GM12878 (cell line): Measurements from ENCODE around the gene NCOA6. TPM values are rescaled to one million over a fixed set of nuclear protein-coding genes. Genes with fewer than 3 reads are reported as not detected.

Experiments used
- ATAC-seq: fragments of 200-7000 bp; cut with Tn5 transposase; 3 replicates; pipeline ENCODE4 v1.9.1; 2020; ENCODE audit warnings: mild to moderate bottlenecking, moderate library complexity
- BruUV-seq: library from RNA; stranded (reverse); fragments of 400-500 nt; replicated peaks from 2 replicates; lab custom pipeline; 2021; lab: Mats Ljungman, UMichigan
- CTCF ChIA-PET: fragments of 300-600 bp; sonication (Branson Sonifier 250); formaldehyde crosslinking; extraction: SDS; loops from one replicate; lab custom pipeline; 2021; ENCODE audit warnings: inconsistent platforms; lab: Yijun Ruan, JAX
- POLR2A ChIA-PET: fragments of 350-600 bp; formaldehyde crosslinking; extraction: SDS; loops from one replicate; lab custom pipeline; 2021; ENCODE audit warnings: inconsistent platforms; lab: Charles Lee
- RAD21 ChIA-PET: fragments of 300-600 bp; sonication (Branson Sonifier 250); formaldehyde crosslinking; loops from one replicate; lab custom pipeline; 2023; ENCODE audit warnings: antibody characterized with exemption; ENCODE audit not compliant: unreplicated experiment; lab: Charles Lee
- SMC1A ChIA-PET: fragments of 300-600 bp; sonication (Branson Sonifier 250); formaldehyde crosslinking; loops from one replicate; lab custom pipeline; 2023; ENCODE audit not compliant: unreplicated experiment, uncharacterized antibody; lab: Charles Lee
- DNase-seq: peaks from one replicate; pipeline ENCODE4 v3.0.0-alpha.2; 2011; ENCODE audit warnings: low read depth, low spot score
- FAIRE-seq: peaks from 3 replicates; lab custom pipeline; 2011; peaks lifted over from hg19 to GRCh38; lab: Jason Lieb, UNC
- H2AFZ ChIP-seq: 2 replicates; pipeline ENCODE4 v1.6.0; 2011; ENCODE audit warnings: low read depth, low read length, control low read depth; ENCODE audit not compliant: control insufficient read depth
- H3K27ac ChIP-seq: 2 replicates; pipeline ENCODE4 v1.5.1; 2011; ENCODE audit warnings: control low read depth; ENCODE audit not compliant: control insufficient read depth, insufficient read depth
- H3K27me3 ChIP-seq, 2 experiments: replicated peaks in 1 of 2; 2 replicates each; pipeline versions ENCODE4 v1.6.0 to v1.6.1; 2011; ENCODE audit warnings: low read length in 1 of 2; ENCODE audit not compliant: control insufficient read depth in 2 of 2, insufficient read depth in 2 of 2
- H3K36me3 ChIP-seq, 2 experiments: 2 replicates each; pipeline ENCODE4 v1.5.1; 2011; ENCODE audit warnings: low read length in 1 of 2; ENCODE audit not compliant: control insufficient read depth in 2 of 2, insufficient read depth in 2 of 2
- H3K4me1 ChIP-seq: 2 replicates; pipeline ENCODE4 v1.6.1; 2011; ENCODE audit warnings: mild to moderate bottlenecking, low read length, moderate library complexity, mixed read lengths; ENCODE audit not compliant: control insufficient read depth, insufficient read depth
- H3K4me2 ChIP-seq: 2 replicates; pipeline ENCODE4 v1.6.0; 2011; ENCODE audit warnings: control low read depth; ENCODE audit not compliant: control insufficient read depth, insufficient read depth
- H3K4me3 ChIP-seq: fragments of 200-600 bp; sonication (generic); 2 replicates; pipeline ENCODE4 v1.5.1; 2016
- H3K79me2 ChIP-seq: 2 replicates; pipeline ENCODE4 v1.6.0; 2011; ENCODE audit warnings: low read length; ENCODE audit not compliant: control insufficient read depth, insufficient read depth
- H3K9ac ChIP-seq: 2 replicates; pipeline ENCODE4 v1.8.0; 2011; ENCODE audit warnings: low read length, control low read depth, mixed read lengths; ENCODE audit not compliant: control insufficient read depth, insufficient read depth
- H3K9me3 ChIP-seq: replicated peaks from 3 replicates; pipeline ENCODE4 v1.5.1; 2011; ENCODE audit warnings: mild to moderate bottlenecking, low read length; ENCODE audit not compliant: control insufficient read depth, insufficient read depth
- H4K20me1 ChIP-seq: 2 replicates; pipeline ENCODE4 v1.6.0; 2011; ENCODE audit not compliant: control insufficient read depth, insufficient read depth
- ATF7 ChIP-seq: fragments of 450-650 bp; IDR thresholded peaks from 2 replicates; pipeline ENCODE4 v1.6.1; 2016; ENCODE audit warnings: low read depth, mild to moderate bottlenecking
- CEBPB ChIP-seq, 2 experiments: fragments of 150-350 bp in 1 of 2; IDR thresholded peaks; 2 replicates each; pipeline ENCODE4 v1.6.1; 2012 to 2014; ENCODE audit warnings: low read depth in 2 of 2, low read length in 2 of 2, borderline replicate concordance in 1 of 2, inconsistent platforms in 1 of 2
- CHD2 ChIP-seq: IDR thresholded peaks from 2 replicates; pipeline ENCODE4 v1.6.1; 2011; ENCODE audit warnings: low read depth, low read length, improper control_type of control experiment, borderline replicate concordance
- CTCF ChIP-seq, 3 experiments: IDR thresholded peaks in 2 of 3; conservative IDR thresholded peaks in 1 of 3; 2 replicates each; pipeline ENCODE4 v1.5.1; 2011; ENCODE audit warnings: low read depth in 3 of 3, low read length in 3 of 3, mild to moderate bottlenecking in 3 of 3, control low read depth in 2 of 3, moderate library complexity in 2 of 3, inconsistent platforms in 1 of 3, mixed read lengths in 1 of 3; ENCODE audit not compliant: control insufficient read depth in 2 of 3, insufficient read depth in 1 of 3; ENCODE audit errors: extremely low read depth in 1 of 3
- EP300 ChIP-seq, 2 experiments: fragments of 150-350 bp in 1 of 2; IDR thresholded peaks; 2 replicates each; pipeline ENCODE4 v1.6.1; 2011 to 2012; ENCODE audit warnings: low read depth in 2 of 2, low read length in 2 of 2, borderline replicate concordance in 1 of 2, improper control_type of control experiment in 1 of 2, inconsistent platforms in 1 of 2; ENCODE audit not compliant: control insufficient read depth in 1 of 2
- FOS ChIP-seq: IDR thresholded peaks from 3 replicates; pipeline ENCODE4 v1.6.1; 2011; ENCODE audit warnings: borderline replicate concordance; ENCODE audit not compliant: insufficient read length; ENCODE audit errors: extremely low read depth
- HCFC1 ChIP-seq: fragments of 150-350 bp; IDR thresholded peaks from 2 replicates; pipeline ENCODE4 v1.6.1; 2014; ENCODE audit warnings: low read length
- IKZF1 ChIP-seq: fragments of 450-650 bp; conservative IDR thresholded peaks from 2 replicates; pipeline ENCODE4 v1.6.1; 2017; ENCODE audit warnings: antibody characterized with exemption, mild to moderate bottlenecking
- RBBP5 ChIP-seq: fragments of 200-600 bp; sonication (generic); conservative IDR thresholded peaks from 2 replicates; pipeline ENCODE4 v1.6.1; 2016
- SKIL ChIP-seq: fragments of 450-650 bp; IDR thresholded peaks from 2 replicates; pipeline ENCODE4 v1.6.1; 2017; ENCODE audit warnings: mild to moderate bottlenecking, low read depth, inconsistent platforms; ENCODE audit not compliant: poor library complexity, severe bottlenecking
- ZBTB11 ChIP-seq: fragments of 450-650 bp; formaldehyde crosslinking; IDR thresholded peaks from 2 replicates; pipeline ENCODE4 v1.5.0; 2022; ENCODE audit warnings: mild to moderate bottlenecking, missing genetic modification characterization
- in situ Hi-C: fragments of 300-500 bp; cut with MboI; formaldehyde crosslinking; loops from 9 replicates; pipeline ENCODE4 v1.14.3; 2018; ENCODE audit warnings: mixed read lengths
- intact Hi-C: fragments of 100-400 bp; cut with micrococcal nuclease; formaldehyde crosslinking; loops from one replicate; pipeline ENCODE4 v1.14.2; 2022; ENCODE audit not compliant: unreplicated experiment
- polyA plus RNA-seq, 11 experiments: library from polyadenylated mRNA; depleted of rRNA in 4 of 11; unstranded in 6 of 11; stranded (reverse) in 5 of 11; fragments of >200 nt; fragmentation: Nextera tagmentation in 4 of 11; fragmentation: Illumina TruSeq in 1 of 11; extraction: Ambion mirVana in 4 of 11; extraction: Trizol in 1 of 11; gene quantifications; 1 replicate in 1 of 11; 2 replicates in 10 of 11; pipeline versions ENCODE4 v1.2.1 to v1.2.3, GENCODE V29; 2011 to 2016; ENCODE audit warnings: inconsistent platforms in 2 of 11, missing spikeins in 2 of 11, low read depth in 1 of 11
- total RNA-seq, 4 experiments: library from RNA; depleted of rRNA in 3 of 4; stranded (reverse); fragments of >200 nt in 3 of 4; fragmentation: Illumina TruSeq in 1 of 4; extraction: Trizol in 1 of 4; gene quantifications; 2 replicates each; pipeline versions ENCODE4 v1.2.1 to v1.2.3, GENCODE V29; 2013 to 2021
- TF ChIP-seq, protein P1 (sequence below): IDR thresholded peaks from 2 replicates; pipeline ENCODE4 v1.6.1; 2012; ENCODE audit warnings: low read length, inconsistent platforms
- TF ChIP-seq, protein P2 (sequence below): fragments of 450-650 bp; IDR thresholded peaks from 2 replicates; pipeline ENCODE4 v1.6.1; 2017; ENCODE audit warnings: low read depth, mild to moderate bottlenecking, moderate library complexity

Gene NCOA6
- total and polyA plus RNA-seq, 10 of the 15 experiments (the other 5 are each of a cell fraction or from before 2014, with no cell fraction given), result 6.1 to 20.6 (median 12.6) TPM

DNA sequence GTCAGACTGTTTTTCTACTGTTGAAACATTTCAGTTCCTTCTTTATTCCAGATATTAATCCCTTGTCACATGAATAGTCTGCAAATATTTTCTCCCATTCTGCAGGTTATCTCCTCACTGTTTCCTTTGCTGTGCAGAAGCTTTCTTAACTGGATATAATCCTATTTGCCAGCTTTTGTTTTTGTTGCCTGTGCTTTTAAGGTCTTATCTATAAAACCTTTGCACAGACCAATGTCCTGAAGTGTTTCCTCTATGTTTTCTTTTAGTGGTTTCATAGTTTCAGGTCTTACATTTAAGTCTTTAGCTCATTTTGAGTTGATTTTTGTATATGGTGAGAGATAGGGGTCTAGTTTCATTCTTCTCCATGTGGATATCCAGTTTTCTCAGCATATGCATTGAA is 19.2 kb downstream of the NCOA6 start:
- FAIRE-seq (no peak), ATAC-seq (no peak), DNase-seq (no peak)
- Histone ChIP-seq H3K4me2 (no peak overlapping the region), H4K20me1 (no peaks in the 10 kb centered on the region; the same call in 1 of the 2 replicates), H3K9me3 (no peaks in the 10 kb centered on the region), H3K27me3 (no peaks in the 10 kb centered on the region), H3K4me1 (peaks cover 4% of the 10 kb centered on the region; the same call in 1 of the 2 replicates), H3K79me2 (peaks cover 5% of the 10 kb centered on the region), H3K9ac (no peak overlapping the region), H2AFZ (no peak overlapping the region), H3K4me3 (no peak overlapping the region), H3K27ac (no peak overlapping the region), H3K36me3 (no peaks in the 10 kb centered on the region)
- intact Hi-C loops (no loop called here), in situ Hi-C loops (no loop called here)
- BruUV-seq, result TSS peak; percentile 54
- ChIA-PET RAD21 (no interaction called here), POLR2A (no interaction called here), CTCF (interaction anchor here (0.7 kb wide), 1 partner anchor 866 kb away, joined by 3 read pairs; no protein-coding TSS in a partner anchor), SMC1A (interaction anchor here (1.3 kb wide), 1 partner anchor 19 kb away, joined by 3 read pairs; no protein-coding TSS in a partner anchor)
- TF ChIP-seq IKZF1 (no peak), RBBP5 (no peak), FOS (no peak), CEBPB (IDR thresholded peaks at IDR 0.05; ENCODE audit: borderline replicate concordance in 1 of 2, low read depth in 2 of 2, low read length in 2 of 2) (no peak), EP300 (IDR thresholded peaks at IDR 0.05; ENCODE audit: borderline replicate concordance in 1 of 2, control insufficient read depth in 1 of 2, low read depth in 2 of 2, low read length in 2 of 2) (no peak), ATF7 (no peak), CTCF (IDR thresholded peaks at IDR 0.05 in 2 of 3, conservative IDR thresholded peaks at IDR 0.05 in 1 of 3; ENCODE audit: control insufficient read depth in 2 of 3, extremely low read depth in 1 of 3, insufficient read depth in 1 of 3, low read depth in 3 of 3, low read length in 3 of 3) (no peak), HCFC1 (no peak), ZBTB11 (no peak), SKIL (no peak), CHD2 (no peak)
- TF ChIP-seq, protein P1, sequence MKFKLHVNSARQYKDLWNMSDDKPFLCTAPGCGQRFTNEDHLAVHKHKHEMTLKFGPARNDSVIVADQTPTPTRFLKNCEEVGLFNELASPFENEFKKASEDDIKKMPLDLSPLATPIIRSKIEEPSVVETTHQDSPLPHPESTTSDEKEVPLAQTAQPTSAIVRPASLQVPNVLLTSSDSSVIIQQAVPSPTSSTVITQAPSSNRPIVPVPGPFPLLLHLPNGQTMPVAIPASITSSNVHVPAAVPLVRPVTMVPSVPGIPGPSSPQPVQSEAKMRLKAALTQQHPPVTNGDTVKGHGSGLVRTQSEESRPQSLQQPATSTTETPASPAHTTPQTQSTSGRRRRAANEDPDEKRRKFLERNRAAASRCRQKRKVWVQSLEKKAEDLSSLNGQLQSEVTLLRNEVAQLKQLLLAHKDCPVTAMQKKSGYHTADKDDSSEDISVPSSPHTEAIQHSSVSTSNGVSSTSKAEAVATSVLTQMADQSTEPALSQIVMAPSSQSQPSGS, result no peak
- TF ChIP-seq, protein P2, sequence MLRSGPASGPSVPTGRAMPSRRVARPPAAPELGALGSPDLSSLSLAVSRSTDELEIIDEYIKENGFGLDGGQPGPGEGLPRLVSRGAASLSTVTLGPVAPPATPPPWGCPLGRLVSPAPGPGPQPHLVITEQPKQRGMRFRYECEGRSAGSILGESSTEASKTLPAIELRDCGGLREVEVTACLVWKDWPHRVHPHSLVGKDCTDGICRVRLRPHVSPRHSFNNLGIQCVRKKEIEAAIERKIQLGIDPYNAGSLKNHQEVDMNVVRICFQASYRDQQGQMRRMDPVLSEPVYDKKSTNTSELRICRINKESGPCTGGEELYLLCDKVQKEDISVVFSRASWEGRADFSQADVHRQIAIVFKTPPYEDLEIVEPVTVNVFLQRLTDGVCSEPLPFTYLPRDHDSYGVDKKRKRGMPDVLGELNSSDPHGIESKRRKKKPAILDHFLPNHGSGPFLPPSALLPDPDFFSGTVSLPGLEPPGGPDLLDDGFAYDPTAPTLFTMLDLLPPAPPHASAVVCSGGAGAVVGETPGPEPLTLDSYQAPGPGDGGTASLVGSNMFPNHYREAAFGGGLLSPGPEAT, result no peak
